OCI-LY3 (cell line): ENCODE measurements around the gene CUL9.

Source experiments
- CTCF ChIP-seq: fragments of 200-600, 300-600 bp; sonication (generic); IDR thresholded peaks from 2 replicates; pipeline ENCODE4 v1.5.1; 2014; ENCODE audit warnings: antibody characterized with exemption, low read length, low read depth
- EZH2phosphoT487 ChIP-seq: fragments of 200-600 bp; shearing (Covaris generic); IDR thresholded peaks from 2 replicates; pipeline ENCODE4 v1.6.1; 2018; ENCODE audit warnings: antibody characterized with exemption, mixed run types, low read depth

GRCh38 chr6:43199912-43200311, 17.9 kb downstream of the CUL9 start:
- no peak for TF ChIP-seq CTCF
- TF ChIP-seq EZH2phosphoT487, result no peak
